ENCODE measurements around the gene PRPF19. TPM values are rescaled to one million over a fixed set of nuclear protein-coding genes. Genes with fewer than 3 reads are reported as not detected.

The PRPF19 gene
- polyA plus RNA-seq, 5 donors, result 87.6 to 126 (median 107) TPM

GRCh38 chr11:60939855-60940254, 33.5 kb upstream of the PRPF19 start:
- DNase-seq, result no peak

GRCh38 chr11:60939301-60939700, 32.9 kb upstream of the PRPF19 start:
- DNase-seq, result no peak

DNA sequence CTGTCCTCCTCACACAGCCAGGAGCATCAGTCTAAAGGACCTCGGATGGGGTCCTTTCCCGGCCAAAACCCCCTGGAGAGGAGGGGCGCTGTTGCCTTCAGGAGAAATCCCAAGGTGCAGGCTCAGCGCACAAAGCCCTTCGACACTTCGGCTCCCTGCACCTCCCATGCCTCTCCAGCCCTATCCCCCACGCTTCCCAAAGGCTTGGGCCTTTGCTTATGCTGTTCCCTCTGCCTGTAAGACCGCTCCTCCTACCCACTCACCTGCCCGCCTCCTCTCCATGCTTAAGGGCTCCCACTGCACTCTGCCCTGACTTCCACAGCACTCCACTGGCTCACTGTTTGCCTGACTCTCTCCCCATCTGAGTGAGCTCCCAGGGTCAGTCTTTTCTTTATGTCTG, 32.1 kb upstream of the PRPF19 start:
- DNase-seq, result no peak

DNA sequence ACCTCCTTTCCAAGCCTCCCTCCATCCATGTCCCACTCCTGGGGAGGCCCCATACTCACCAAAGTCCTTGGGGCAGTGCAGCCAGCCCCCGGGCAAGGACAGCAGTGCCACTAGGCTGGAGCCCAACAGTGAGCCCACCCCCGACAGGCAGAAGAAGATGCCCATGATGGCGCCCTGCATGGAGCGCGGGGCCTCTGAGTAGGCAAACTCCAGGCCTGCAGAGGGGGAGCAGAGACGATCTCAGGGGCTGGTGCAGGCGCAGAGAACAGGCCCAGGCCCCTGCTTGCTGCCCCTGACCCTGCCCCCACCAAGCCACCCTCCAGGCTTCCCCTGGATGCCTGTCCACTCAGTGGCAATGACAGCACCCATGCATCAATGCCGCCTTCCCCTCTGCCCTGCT, 31.4 kb upstream of the PRPF19 start:
- DNase-seq, result no peak

DNA sequence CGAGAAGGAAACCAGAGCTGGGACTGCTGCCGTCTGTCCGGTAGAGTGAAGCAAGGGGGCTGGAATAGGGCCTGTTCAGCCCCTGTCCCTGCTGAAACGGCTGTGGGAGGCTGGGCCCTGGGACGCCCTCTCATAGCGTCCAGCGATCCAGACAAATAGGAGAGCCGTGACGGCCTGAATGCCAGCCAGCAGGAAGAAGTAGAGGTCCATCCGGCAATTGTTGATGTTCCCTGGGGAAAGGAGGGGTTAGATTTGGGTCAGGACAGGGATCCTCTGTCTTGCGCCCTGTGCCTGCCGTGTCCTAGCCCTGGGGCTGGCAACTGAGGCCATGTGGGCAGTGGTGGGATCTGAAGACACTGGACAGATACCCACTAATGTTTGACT, 30.8 kb upstream of the PRPF19 start:
- DNase-seq, result no peak

GRCh38 chr11:60936467-60937143, 30.2 kb upstream of the PRPF19 start:
- DNase-seq, result no peak

GRCh38 chr11:60935676-60936442, 29.5 kb upstream of the PRPF19 start:
- DNase-seq, result no peak

DNA sequence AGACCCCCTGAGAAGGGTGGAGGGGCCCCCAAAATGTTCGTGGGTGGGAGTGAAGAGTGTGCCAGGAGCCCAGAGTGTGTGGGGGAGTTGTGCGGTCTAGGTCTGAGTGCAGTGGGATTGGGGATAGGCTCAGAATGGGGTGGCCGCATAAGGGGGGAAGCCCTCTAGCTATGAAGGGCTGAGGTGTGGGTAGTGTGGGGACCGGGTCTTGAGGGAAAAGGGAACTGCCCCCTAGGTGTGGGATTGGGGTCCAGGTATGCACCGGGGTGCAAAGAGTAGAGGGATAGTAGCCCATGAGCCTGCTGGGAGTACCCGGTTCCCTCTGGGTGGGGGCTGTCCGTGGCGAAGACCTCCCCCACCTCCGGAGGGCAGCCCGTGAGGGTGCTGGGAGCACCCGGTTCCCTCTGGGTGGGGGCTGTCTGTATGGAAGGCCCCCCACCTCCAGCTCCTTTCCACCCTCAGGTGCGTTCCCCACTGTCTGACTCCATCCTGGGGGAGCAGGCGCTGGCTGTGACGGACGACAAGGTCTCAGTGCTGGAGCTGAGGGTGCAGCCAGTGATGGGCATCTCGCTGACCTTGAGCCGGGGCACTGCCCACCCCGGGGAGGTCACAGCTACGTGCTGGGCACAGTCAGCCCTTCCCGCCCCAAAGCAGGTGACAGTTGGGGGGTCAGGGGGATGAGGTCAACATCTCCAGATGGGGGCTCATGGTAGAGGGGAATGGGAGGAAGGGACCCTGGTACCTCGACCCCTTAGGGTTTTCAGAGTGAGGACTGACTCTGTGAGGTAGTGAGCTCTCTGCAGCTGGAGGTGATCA, 28.6 kb upstream of the PRPF19 start:
- DNase-seq, result no peak

DNA sequence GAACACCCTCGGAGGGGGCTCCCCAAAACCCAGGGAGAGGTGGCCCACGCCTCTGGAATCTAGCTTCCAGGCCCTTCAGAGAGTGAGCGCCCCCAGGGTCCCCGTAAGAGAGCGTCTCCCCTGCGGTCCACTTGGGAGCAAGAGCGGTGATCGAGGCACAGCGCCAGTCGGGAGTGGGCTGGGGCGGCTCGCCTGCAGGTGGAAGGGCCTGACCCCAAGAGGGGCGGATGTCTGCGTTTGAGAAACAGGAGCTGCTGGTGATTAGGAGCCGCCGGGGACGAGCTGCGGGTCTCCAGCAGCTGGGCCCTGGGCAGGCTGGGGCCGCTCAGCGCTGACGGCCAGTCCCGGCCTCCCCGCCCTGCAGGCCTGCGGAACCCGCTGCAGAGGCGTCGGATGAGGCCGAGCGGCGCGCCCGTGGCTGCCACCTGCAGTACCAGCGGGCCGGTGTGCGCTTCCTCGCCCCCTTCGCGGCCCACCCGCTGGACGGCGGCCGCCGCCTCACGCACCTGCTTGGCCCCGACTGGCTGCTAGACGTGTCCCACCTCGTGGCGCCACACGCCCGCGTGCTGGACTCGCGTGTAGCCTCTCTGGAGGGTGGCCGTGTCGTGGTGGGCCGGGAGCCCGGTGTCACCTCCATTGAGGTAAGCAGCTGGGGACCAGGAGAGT, 27.9 kb upstream of the PRPF19 start:
- no peak for DNase-seq

DNA sequence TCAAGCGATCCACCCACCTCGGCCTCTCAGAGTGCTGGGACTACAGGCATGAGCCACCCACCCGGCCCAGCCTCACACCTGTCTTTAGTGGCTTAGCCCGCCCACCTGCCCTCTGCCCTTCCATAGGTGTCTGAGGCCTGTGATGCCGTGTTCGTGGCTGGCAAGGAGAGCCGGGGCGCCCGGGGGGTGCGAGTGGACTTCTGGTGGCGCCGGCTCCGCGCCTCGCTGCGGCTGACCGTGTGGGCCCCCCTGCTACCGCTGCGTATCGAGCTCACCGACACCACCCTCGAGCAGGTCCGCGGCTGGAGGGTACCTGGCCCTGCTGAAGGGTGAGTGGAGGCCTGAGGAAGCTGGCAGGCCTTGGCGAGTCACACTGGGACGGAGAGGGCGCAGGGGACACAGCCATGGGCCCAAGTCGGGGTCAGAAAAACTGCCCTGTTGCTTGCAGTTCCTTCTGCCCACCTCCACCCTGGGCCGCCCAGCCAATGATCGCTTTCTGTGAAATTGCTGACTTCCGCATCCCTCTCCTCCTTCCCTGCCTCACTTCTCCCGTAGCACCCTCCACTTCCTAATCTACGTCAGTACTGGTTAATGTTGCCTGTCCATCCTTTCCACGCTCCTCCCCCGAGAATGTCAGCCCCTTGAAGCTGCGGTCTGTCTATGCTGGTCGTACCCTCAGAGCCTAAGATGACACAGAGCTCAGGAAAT, 27.2 kb upstream of the PRPF19 start:
- no peak for DNase-seq

GRCh38 chr11:60932605-60933356, 26.4 kb upstream of the PRPF19 start:
- DNase-seq, result no peak

DNA sequence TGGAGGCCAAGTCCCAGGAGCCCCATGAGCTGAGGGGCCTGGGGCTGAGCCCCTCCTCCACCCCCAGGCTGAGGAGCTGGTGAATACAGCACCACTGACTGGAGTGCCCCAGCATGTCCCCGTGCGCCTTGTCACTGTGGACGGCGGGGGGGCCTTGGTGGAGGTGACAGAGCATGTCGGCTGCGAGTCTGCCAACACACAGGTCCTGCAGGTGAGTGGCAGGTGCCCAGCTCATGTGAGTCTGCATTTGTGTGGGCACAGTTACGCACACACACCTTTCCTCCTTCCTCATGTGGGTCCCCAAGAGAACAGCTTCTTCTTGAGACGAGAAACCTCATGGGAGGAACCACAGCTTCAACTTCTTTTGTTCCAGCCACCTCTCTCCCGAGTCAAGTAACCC, 25.5 kb upstream of the PRPF19 start:
- no peak for DNase-seq

DNA sequence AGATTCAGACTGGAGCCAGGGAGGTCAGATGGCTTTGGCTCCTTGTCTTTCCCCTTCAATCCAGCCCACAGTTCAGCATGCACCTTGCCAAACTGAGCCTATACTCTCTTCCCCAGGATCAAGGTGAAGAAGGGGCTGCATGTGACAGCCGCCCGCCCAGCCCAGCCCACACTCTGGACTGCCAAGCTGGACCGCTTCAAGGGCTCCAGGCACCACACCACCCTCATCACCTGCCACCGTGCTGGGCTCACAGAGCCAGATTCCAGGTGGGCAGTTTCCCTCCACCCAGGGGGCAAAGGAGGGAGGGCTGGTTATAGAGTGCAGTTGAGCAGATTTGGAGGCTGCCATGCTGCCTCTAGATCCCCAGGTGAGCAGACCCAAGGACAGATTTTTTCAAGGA, 24.0 kb upstream of the PRPF19 start:
- no peak for DNase-seq

- DNase-seq, result no peak
These were observed 23.4 kb upstream of the PRPF19 start for GRCh38 chr11:60929764-60930163.

- no peak for DNase-seq
These were observed 22.2 kb upstream of the PRPF19 start for GRCh38 chr11:60928563-60929001.

DNA sequence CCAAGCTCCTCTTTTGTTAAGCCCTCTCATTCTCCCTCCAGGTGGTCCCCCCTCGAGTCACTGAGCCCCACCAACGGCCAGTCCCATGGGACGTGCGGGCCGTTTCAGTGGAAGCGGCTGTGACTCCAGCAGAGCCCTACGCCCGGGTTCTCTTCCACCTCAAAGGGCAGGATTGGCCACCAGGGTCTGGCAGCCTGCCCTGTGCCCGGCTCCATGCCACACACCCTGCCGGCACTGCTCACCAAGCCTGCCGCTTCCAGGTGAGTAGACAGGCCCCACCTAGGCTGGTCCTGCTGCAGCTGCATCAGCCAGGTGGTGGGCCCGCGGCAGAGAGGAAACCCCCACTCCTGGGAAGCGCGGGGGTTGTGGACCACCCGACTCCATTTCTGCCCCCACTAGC, 21.2 kb upstream of the PRPF19 start:
- DNase-seq, result no peak

- DNase-seq, result no peak
These were observed 20.7 kb upstream of the PRPF19 start for GRCh38 chr11:60927061-60927592.

GRCh38 chr11:60926500-60926899, 20.1 kb upstream of the PRPF19 start:
- DNase-seq, result no peak

DNA sequence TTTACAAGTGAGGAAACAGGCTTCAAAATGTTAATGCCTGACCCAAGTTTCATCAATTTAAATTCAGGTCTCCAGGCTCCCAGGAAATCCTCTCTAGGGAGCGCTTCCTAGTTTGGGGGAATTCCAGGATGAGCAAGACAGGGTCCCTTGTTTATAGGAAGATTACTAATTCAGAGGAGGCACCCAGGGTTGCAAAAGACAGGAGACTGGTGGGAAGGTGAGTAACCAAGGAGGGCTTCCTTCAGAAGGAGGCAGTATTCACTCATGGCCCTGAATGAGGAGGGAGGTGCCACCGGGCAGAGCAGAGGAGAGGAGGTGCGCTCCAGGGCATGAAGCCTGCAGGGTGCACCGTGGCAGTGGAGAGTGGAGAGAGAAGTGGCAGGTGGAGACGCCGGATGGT, 19.5 kb upstream of the PRPF19 start:
- DNase-seq, result no peak

Measured in right lung (tissue), 5 donors.